DOHH2 (cell line): Measurements from ENCODE around the gene TMEM106C.

ENCODE experiments used
- EZH2phosphoT487 ChIP-seq: fragments of 200-600 bp; sonication (generic); IDR thresholded peaks from 2 replicates; pipeline ENCODE4 v1.6.1; 2017; ENCODE audit warnings: borderline replicate concordance, mild to moderate bottlenecking, antibody characterized with exemption, low read length, moderate library complexity, mixed read lengths
- TF ChIP-seq, protein P1 (sequence below): fragments of 200-600 bp; sonication (generic); IDR thresholded peaks from one replicate; pipeline ENCODE4 v1.5.1; 2014; ENCODE audit warnings: antibody characterized with exemption, mild to moderate bottlenecking, low read depth, low read length; ENCODE audit not compliant: poor library complexity, severe bottlenecking

DNA sequence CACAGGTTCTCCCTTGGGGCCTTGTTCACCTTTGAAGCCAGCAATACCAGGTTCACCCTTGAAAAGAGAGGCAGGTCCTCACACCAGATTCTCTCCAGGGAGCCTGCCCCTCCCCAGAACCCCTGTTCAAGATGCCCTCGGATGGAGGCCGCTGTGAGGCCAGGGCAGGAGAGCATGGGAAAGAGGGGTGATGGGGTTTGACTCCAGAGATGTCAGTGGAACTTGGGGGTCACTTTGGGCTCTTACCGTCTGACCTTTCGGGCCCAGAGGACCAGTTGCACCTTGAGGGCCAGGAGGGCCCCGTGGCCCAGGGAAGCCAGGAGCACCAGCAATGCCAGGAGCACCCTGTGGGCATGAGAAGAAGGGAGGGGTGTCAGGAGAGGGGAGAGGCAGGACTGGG, 23.4 kb downstream of the TMEM106C start:
- TF ChIP-seq, protein P1, sequence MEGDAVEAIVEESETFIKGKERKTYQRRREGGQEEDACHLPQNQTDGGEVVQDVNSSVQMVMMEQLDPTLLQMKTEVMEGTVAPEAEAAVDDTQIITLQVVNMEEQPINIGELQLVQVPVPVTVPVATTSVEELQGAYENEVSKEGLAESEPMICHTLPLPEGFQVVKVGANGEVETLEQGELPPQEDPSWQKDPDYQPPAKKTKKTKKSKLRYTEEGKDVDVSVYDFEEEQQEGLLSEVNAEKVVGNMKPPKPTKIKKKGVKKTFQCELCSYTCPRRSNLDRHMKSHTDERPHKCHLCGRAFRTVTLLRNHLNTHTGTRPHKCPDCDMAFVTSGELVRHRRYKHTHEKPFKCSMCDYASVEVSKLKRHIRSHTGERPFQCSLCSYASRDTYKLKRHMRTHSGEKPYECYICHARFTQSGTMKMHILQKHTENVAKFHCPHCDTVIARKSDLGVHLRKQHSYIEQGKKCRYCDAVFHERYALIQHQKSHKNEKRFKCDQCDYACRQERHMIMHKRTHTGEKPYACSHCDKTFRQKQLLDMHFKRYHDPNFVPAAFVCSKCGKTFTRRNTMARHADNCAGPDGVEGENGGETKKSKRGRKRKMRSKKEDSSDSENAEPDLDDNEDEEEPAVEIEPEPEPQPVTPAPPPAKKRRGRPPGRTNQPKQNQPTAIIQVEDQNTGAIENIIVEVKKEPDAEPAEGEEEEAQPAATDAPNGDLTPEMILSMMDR, result no peak
- no peak for TF ChIP-seq EZH2phosphoT487
